ENCODE data around the gene GAB3.

DNA sequence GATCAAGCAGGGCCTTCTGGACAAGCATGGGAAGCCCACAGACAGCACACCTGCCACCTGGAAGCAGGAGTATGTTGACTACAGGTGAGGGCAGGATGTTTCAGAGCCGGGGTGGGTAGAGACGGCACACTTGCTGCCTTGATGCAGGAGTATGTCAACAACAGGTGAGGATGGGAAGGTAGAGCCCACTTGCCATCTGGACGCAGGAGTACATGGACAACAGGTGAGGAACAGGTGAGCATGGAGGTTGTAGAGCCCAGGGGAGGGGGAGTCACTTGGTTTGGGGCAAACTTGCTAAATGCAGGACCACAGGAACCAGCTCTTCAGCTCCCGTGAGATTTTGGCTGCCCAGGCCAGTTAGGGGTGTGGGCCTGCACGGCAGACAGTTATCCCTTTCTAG, 23.7 kb upstream of the GAB3 start:
- TF ChIP-seq POLR2A (IDR thresholded peaks at IDR 0.05): no peak
- TF ChIP-seq, protein P1, sequence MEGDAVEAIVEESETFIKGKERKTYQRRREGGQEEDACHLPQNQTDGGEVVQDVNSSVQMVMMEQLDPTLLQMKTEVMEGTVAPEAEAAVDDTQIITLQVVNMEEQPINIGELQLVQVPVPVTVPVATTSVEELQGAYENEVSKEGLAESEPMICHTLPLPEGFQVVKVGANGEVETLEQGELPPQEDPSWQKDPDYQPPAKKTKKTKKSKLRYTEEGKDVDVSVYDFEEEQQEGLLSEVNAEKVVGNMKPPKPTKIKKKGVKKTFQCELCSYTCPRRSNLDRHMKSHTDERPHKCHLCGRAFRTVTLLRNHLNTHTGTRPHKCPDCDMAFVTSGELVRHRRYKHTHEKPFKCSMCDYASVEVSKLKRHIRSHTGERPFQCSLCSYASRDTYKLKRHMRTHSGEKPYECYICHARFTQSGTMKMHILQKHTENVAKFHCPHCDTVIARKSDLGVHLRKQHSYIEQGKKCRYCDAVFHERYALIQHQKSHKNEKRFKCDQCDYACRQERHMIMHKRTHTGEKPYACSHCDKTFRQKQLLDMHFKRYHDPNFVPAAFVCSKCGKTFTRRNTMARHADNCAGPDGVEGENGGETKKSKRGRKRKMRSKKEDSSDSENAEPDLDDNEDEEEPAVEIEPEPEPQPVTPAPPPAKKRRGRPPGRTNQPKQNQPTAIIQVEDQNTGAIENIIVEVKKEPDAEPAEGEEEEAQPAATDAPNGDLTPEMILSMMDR (IDR thresholded peaks at IDR 0.05): no peak
